ENCODE data around the gene ZDHHC5.
"Not testable (repeated sequence)": the region's sequence is repeated elsewhere in the genome, so short reads cannot be mapped to it uniquely, and the experiment has no call there.

Gene ZDHHC5

DNA sequence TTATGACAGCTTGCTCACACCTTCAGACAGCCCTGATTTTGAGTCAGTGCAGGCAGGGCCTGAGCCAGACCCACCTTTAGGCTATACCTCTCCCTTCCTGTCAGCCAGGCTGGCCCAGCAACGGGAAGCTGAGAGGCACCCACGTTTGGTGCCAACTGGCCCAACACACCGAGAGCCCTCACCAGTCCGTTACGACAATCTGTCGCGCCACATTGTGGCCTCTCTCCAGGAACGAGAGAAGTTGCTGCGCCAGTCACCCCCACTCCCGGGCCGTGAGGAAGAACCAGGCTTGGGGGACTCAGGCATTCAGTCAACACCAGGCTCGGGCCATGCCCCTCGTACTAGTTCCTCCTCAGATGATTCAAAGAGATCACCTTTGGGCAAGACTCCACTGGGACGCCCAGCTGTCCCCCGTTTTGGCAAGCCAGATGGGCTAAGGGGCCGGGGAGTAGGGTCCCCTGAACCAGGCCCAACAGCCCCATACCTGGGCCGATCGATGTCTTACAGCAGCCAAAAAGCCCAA is 31.0 kb downstream of the ZDHHC5 start:
- ChIA-PET POLR2A (interaction anchor here (1.0 kb wide), 1 partner anchor 18 kb away, joined by 4 read pairs; no protein-coding TSS in a partner anchor), CTCF (no interaction called here)
- no peak for TF ChIP-seq LEF1 (IDR thresholded peaks at IDR 0.05; ENCODE audit: borderline replicate concordance)
- no peak for TF ChIP-seq SUZ12 (IDR thresholded peaks at IDR 0.05)
- TF ChIP-seq CTBP1 (IDR thresholded peaks at IDR 0.05; ENCODE audit: borderline replicate concordance) = no peak
- TF ChIP-seq, protein P1, sequence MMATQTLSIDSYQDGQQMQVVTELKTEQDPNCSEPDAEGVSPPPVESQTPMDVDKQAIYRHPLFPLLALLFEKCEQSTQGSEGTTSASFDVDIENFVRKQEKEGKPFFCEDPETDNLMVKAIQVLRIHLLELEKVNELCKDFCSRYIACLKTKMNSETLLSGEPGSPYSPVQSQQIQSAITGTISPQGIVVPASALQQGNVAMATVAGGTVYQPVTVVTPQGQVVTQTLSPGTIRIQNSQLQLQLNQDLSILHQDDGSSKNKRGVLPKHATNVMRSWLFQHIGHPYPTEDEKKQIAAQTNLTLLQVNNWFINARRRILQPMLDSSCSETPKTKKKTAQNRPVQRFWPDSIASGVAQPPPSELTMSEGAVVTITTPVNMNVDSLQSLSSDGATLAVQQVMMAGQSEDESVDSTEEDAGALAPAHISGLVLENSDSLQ (IDR thresholded peaks at IDR 0.05) = no peak
- TF ChIP-seq L3MBTL2 (conservative IDR thresholded peaks at IDR 0.05) = no peak
- TF ChIP-seq ZNF384 (IDR thresholded peaks at IDR 0.05) = no peak
- TF ChIP-seq ELF4 (IDR thresholded peaks at IDR 0.05) = no peak
- no peak for TF ChIP-seq TARDBP (IDR thresholded peaks at IDR 0.05)
- TF ChIP-seq FOXM1 (IDR thresholded peaks at IDR 0.05; ENCODE audit: borderline replicate concordance) = no peak
- TF ChIP-seq BHLHE40 (IDR thresholded peaks at IDR 0.05; ENCODE audit: borderline replicate concordance) = no peak
- no peak for TF ChIP-seq NFRKB (IDR thresholded peaks at IDR 0.05)
- no peak for TF ChIP-seq SP1 (IDR thresholded peaks at IDR 0.05)
- TF ChIP-seq HDGF (IDR thresholded peaks at IDR 0.05; ENCODE audit: borderline replicate concordance) = no peak
- no peak for TF ChIP-seq FOXK2 (IDR thresholded peaks at IDR 0.05)
- no peak for DNase-seq (ENCODE audit: extremely low spot score)

DNA sequence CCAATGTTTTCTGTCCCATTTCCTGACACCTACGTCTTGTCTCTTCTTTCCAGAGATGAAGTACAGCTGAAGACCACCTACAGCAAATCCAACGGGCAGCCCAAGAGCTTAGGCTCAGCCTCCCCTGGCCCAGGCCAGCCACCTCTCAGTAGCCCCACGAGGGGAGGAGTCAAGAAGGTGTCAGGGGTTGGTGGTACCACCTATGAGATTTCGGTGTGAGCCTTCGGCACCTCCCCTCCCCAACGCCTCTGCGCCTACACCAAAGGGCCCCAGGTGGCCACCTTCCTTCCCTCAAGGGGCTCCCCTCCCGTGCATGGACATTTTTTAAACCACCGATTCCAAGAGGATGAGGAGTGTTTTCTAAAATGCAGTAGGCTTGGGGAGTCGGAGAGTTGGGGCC is 31.9 kb downstream of the ZDHHC5 start:
- POLR2A ChIA-PET = no interaction called here
- TF ChIP-seq SP1 (IDR thresholded peaks at IDR 0.05) (no peak), HDGF (IDR thresholded peaks at IDR 0.05; ENCODE audit: borderline replicate concordance) (no peak), NFRKB (IDR thresholded peaks at IDR 0.05) (no peak), FOXK2 (IDR thresholded peaks at IDR 0.05) (no peak), L3MBTL2 (conservative IDR thresholded peaks at IDR 0.05) (no peak), LEF1 (IDR thresholded peaks at IDR 0.05; ENCODE audit: borderline replicate concordance) (no peak), FOXM1 (IDR thresholded peaks at IDR 0.05; ENCODE audit: borderline replicate concordance) (no peak), ZNF384 (IDR thresholded peaks at IDR 0.05) (no peak)
- CTCF ChIA-PET = no interaction called here
- DNase-seq (ENCODE audit: extremely low spot score) = no peak

DNA sequence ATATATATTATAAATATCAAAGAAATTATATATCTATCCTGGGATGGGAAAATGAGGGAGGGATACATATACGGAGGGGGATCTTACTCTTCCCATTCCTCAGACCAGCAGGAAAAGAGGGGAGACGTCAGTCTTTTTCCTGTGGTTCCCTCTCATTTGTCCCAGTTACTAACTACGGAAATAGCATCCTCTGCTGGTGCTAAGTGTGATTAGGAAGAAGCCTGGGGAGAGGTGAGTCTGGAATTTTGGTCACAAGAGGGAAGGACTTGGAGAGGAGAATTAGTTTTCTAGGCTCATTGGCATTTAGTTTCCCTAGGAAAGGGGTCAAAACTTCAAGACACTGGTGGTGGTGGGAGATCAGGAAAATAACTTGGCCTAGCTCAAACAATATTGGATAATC is 32.5 kb downstream of the ZDHHC5 start:
- POLR2A ChIA-PET = interaction anchor here (0.7 kb wide), 1 partner anchor 12 kb away, joined by 3 read pairs; no protein-coding TSS in a partner anchor
- CTCF ChIA-PET = no interaction called here
- TF ChIP-seq FOXK2 (IDR thresholded peaks at IDR 0.05) (no peak), TARDBP (IDR thresholded peaks at IDR 0.05) (no peak), HDGF (IDR thresholded peaks at IDR 0.05; ENCODE audit: borderline replicate concordance) (no peak), ARNT (IDR thresholded peaks at IDR 0.05) (no peak)

DNA sequence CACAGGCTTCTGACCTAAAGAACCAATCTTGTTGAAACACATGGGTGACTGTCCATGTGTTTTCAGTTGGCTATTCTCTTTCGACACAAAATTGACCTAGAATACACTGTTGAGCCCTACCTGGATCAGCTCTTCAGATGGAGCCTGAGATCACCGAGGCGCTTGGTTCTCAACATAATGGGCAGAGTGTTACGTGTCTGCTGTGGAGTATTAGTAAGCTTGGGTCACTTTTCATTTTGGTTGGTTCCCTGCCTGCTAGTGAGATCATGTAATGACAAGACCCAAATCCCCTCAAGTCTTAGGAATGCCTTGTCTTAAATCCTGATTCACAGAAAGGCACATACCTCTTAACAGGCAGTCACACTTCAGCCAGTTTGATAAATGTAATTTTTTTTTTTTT is 35.4 kb downstream of the ZDHHC5 start:
- no peak for DNase-seq (ENCODE audit: extremely low spot score)
- ChIA-PET CTCF (no interaction called here), POLR2A (interaction anchor here (1.3 kb wide), 1 partner anchor 8 kb away, joined by 3 read pairs; the partner anchor contains the start of gene MED19)
- TF ChIP-seq L3MBTL2 (conservative IDR thresholded peaks at IDR 0.05) (no peak), FOXA1 (IDR thresholded peaks at IDR 0.05) (no peak), CTBP1 (IDR thresholded peaks at IDR 0.05; ENCODE audit: borderline replicate concordance) (no peak), FOXK2 (IDR thresholded peaks at IDR 0.05) (no peak)

More for the DNA sequence above, 32.5 kb downstream of the ZDHHC5 start:
- DNase-seq (ENCODE audit: extremely low spot score) = no peak

DNA sequence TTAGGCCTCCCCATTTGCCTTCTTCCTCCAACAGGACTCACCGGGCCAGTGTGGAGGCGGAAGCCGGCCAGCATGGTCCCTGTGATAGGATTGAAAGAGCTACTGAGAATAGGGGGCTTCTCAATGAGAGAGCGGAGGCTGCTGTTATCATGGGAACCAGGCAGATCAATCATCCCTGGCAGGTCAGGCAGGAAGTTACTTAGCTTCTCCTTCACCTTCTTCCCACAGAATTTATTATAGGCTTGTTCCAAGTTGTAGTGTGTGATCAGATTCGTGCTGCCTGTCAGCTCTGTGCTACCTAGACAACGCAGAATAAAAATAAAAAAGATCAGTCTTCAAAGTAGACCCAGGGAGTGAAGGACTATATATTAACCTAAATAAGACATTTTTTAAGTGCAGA is 37.0 kb downstream of the ZDHHC5 start:
- DNase-seq (ENCODE audit: extremely low spot score) = no peak
- TF ChIP-seq CTBP1 (IDR thresholded peaks at IDR 0.05; ENCODE audit: borderline replicate concordance) (no peak), BHLHE40 (IDR thresholded peaks at IDR 0.05; ENCODE audit: borderline replicate concordance) (no peak), SP1 (IDR thresholded peaks at IDR 0.05) (no peak), ZNF384 (IDR thresholded peaks at IDR 0.05) (no peak), FOXK2 (IDR thresholded peaks at IDR 0.05) (no peak), TARDBP (IDR thresholded peaks at IDR 0.05) (no peak), ELF4 (IDR thresholded peaks at IDR 0.05) (no peak), L3MBTL2 (conservative IDR thresholded peaks at IDR 0.05) (no peak), HDGF (IDR thresholded peaks at IDR 0.05; ENCODE audit: borderline replicate concordance) (no peak), NFRKB (IDR thresholded peaks at IDR 0.05) (no peak), FOXM1 (IDR thresholded peaks at IDR 0.05; ENCODE audit: borderline replicate concordance) (no peak), SUZ12 (IDR thresholded peaks at IDR 0.05) (no peak), FOXA1 (IDR thresholded peaks at IDR 0.05) (no peak), ARNT (IDR thresholded peaks at IDR 0.05) (no peak), LEF1 (IDR thresholded peaks at IDR 0.05; ENCODE audit: borderline replicate concordance) (no peak)
- TF ChIP-seq, protein P1 (IDR thresholded peaks at IDR 0.05) = no peak
- POLR2A ChIA-PET = no interaction called here
- CTCF ChIA-PET = no interaction called here

DNA sequence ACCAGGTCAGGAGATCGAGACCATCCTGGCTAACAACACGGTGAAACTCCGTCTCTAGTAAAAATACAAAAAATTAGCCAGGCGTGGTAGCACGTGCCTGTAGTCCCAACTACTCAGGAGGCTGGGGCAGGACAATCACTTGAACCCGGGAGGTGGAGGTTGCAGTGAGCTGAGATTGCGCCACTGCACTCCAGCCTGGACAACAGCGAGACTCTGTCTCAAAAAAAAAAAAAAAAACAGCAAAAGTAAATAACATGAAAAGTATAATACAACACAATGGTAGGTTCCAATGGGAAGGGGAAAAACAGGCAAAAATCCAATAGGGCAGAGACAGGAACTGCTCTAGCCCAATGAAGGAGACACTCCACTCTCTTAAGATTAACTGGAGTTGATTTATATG is 37.5 kb downstream of the ZDHHC5 start:
- DNase-seq (ENCODE audit: extremely low spot score); POLR2A ChIA-PET; CTCF ChIA-PET: not testable (repeated sequence)

DNA sequence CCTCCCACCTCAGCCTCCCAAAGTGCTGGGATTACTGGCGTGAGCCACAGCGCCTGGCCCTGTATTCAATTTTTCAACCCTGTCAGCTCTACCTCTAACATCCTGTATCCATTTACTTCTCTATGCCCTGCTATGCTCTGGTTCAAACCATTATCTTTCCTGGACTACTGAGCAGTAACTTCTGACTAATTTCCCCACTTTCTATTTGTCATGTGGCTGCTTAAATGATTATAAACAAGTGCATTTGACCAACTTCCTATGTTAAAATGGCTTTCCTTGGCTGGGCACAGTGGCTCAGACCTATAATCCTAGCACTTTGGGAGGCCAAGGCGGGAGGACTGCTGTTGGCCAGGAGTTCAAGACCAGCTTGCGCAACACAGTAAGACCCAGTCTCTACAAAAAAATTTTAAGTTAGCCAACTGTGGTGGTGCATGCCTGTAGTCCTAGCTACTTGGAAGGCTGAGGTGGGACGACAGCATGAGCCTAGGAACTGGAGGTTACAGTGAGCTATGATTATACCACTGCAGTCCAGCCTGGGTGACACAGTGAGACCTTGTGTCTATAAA is 42.0 kb downstream of the ZDHHC5 start:
- ChIA-PET CTCF (no interaction called here), POLR2A (no interaction called here)
- DNase-seq (ENCODE audit: extremely low spot score) = no peak
- TF ChIP-seq TARDBP (IDR thresholded peaks at IDR 0.05) (no peak), LEF1 (IDR thresholded peaks at IDR 0.05; ENCODE audit: borderline replicate concordance) (no peak), CTBP1 (IDR thresholded peaks at IDR 0.05; ENCODE audit: borderline replicate concordance) (no peak), L3MBTL2 (conservative IDR thresholded peaks at IDR 0.05) (no peak), ARNT (IDR thresholded peaks at IDR 0.05) (no peak), SP1 (IDR thresholded peaks at IDR 0.05) (no peak), HDGF (IDR thresholded peaks at IDR 0.05; ENCODE audit: borderline replicate concordance) (no peak), BHLHE40 (IDR thresholded peaks at IDR 0.05; ENCODE audit: borderline replicate concordance) (no peak), FOXK2 (IDR thresholded peaks at IDR 0.05) (no peak), SUZ12 (IDR thresholded peaks at IDR 0.05) (no peak), FOXA1 (IDR thresholded peaks at IDR 0.05) (no peak), NFRKB (IDR thresholded peaks at IDR 0.05) (no peak), ZNF384 (IDR thresholded peaks at IDR 0.05) (no peak), FOXM1 (IDR thresholded peaks at IDR 0.05; ENCODE audit: borderline replicate concordance) (no peak), ELF4 (IDR thresholded peaks at IDR 0.05) (no peak)
- TF ChIP-seq, protein P1 (IDR thresholded peaks at IDR 0.05) = no peak

Measured in HEK293T (cell line).